ENCODE measurements around the gene MXI1.

DNA sequence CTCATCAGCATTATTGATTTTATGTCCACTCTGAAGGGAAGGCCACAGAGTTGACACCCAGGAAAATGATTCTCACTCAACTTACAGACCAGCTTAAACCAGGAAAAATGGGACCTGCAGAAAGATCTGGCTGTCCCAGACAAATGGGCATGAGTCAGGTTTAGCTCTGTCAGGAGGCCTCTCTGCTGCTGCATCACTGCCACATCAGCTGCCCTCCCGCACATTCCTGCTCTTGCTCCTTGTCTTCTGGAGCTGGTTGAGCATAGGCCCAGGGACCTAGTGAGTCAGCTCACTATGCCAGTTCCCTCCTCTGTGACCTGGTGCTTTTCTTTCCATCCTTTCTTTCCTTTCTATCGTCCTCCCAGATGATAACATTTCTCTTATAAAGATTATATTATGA is 116.1 kb downstream of the MXI1 start:
- TF ChIP-seq, protein P1, sequence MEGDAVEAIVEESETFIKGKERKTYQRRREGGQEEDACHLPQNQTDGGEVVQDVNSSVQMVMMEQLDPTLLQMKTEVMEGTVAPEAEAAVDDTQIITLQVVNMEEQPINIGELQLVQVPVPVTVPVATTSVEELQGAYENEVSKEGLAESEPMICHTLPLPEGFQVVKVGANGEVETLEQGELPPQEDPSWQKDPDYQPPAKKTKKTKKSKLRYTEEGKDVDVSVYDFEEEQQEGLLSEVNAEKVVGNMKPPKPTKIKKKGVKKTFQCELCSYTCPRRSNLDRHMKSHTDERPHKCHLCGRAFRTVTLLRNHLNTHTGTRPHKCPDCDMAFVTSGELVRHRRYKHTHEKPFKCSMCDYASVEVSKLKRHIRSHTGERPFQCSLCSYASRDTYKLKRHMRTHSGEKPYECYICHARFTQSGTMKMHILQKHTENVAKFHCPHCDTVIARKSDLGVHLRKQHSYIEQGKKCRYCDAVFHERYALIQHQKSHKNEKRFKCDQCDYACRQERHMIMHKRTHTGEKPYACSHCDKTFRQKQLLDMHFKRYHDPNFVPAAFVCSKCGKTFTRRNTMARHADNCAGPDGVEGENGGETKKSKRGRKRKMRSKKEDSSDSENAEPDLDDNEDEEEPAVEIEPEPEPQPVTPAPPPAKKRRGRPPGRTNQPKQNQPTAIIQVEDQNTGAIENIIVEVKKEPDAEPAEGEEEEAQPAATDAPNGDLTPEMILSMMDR (IDR thresholded peaks at IDR 0.05; ENCODE audit: insufficient read depth, low read length), result no peak
- no peak for TF ChIP-seq POLR2AphosphoS5 (IDR thresholded peaks at IDR 0.05; ENCODE audit: low read depth)
- no peak for TF ChIP-seq GABPA (IDR thresholded peaks at IDR 0.05; ENCODE audit: low read depth)
- TF ChIP-seq, protein P2, sequence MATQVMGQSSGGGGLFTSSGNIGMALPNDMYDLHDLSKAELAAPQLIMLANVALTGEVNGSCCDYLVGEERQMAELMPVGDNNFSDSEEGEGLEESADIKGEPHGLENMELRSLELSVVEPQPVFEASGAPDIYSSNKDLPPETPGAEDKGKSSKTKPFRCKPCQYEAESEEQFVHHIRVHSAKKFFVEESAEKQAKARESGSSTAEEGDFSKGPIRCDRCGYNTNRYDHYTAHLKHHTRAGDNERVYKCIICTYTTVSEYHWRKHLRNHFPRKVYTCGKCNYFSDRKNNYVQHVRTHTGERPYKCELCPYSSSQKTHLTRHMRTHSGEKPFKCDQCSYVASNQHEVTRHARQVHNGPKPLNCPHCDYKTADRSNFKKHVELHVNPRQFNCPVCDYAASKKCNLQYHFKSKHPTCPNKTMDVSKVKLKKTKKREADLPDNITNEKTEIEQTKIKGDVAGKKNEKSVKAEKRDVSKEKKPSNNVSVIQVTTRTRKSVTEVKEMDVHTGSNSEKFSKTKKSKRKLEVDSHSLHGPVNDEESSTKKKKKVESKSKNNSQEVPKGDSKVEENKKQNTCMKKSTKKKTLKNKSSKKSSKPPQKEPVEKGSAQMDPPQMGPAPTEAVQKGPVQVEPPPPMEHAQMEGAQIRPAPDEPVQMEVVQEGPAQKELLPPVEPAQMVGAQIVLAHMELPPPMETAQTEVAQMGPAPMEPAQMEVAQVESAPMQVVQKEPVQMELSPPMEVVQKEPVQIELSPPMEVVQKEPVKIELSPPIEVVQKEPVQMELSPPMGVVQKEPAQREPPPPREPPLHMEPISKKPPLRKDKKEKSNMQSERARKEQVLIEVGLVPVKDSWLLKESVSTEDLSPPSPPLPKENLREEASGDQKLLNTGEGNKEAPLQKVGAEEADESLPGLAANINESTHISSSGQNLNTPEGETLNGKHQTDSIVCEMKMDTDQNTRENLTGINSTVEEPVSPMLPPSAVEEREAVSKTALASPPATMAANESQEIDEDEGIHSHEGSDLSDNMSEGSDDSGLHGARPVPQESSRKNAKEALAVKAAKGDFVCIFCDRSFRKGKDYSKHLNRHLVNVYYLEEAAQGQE (IDR thresholded peaks at IDR 0.05; ENCODE audit: insufficient replicate concordance, low read depth), result no peak
